COLO829 (cell line): ENCODE results near the gene ITGA7.

ENCODE experiments used
- DNase-seq: peaks from one replicate; pipeline ENCODE4 v3.0.0; 2012; ENCODE audit warnings: low spot score

Gene ITGA7

DNA sequence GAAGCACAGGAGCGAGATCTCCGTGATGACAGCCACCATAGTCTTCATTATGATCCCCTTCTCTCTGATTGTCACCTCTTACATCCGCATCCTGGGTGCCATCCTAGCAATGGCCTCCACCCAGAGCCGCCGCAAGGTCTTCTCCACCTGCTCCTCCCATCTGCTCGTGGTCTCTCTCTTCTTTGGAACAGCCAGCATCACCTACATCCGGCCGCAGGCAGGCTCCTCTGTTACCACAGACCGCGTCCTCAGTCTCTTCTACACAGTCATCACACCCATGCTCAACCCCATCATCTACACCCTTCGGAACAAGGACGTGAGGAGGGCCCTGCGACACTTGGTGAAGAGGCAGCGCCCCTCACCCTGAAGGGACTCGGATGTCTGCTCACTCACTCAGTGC lies 70.2 kb downstream of the ITGA7 start:
- DNase-seq: no peak

DNA sequence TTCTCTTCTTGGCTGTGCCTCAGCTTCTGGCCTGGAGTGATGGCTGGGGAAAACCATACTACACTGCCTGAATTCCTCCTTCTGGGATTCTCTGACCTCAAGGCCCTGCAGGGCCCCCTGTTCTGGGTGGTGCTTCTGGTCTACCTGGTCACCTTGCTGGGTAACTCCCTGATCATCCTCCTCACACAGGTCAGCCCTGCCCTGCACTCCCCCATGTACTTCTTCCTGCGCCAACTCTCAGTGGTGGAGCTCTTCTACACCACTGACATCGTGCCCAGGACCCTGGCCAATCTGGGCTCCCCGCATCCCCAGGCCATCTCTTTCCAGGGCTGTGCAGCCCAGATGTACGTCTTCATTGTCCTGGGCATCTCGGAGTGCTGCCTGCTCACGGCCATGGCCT lies 70.9 kb downstream of the ITGA7 start, which contains the start of gene OR10P1:
OR10P1 (plus strand) TSS at position 40 of the 400 bp plus-strand sequence; CDS start at position 40, 0 bp downstream.
- DNase-seq: no peak

DNA sequence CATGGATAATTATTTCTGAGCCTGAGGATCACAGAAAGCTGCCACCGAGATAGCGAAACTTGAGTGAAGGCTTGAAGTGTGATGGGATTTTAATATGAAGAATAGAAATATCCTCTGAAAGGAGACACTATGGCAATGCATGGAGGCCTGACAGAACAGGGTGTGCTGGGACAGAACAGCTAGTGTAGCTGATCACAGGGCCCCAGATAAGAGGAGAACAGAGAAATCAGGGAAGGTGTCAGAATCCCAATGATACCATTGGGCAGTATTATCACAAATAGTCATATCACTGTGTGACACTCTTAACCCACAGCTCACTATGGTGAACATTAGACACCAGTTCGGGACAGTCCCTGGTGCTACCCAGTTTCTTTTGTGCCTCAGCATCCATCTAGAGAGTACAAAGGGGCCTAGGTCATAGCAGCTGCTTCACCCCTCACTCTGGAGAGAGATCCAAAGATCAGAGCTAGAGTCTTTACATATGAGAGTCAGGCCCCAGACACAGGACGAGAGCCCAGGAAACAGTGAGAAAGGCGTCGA lies 71.5 kb downstream of the ITGA7 start:
- DNase-seq: no peak
